SK-N-SH treated with all-trans-retinoic acid at 6 μM for 48 hours (cell line): Measurements from ENCODE around the gene GCNT4.
"Not testable (repeated sequence)": the region's sequence is repeated elsewhere in the genome, so short reads cannot be mapped to it uniquely, and the experiment has no call there.

Experiments used
- ATAC-seq: fragments of 200-7000 bp; cut with Tn5 transposase; 3 replicates; pipeline ENCODE4 v1.9.1; 2020; ENCODE audit warnings: mild to moderate bottlenecking, moderate library complexity
- ARNTL ChIP-seq: fragments of 450-650 bp; formaldehyde crosslinking; IDR thresholded peaks from 2 replicates; pipeline ENCODE4 v1.5.0; 2020; ENCODE audit warnings: low read depth, mild to moderate bottlenecking, moderate library complexity, borderline replicate concordance
- BACH2 ChIP-seq: fragments of 250-450 bp; sonication (Bioruptor Pico); IDR thresholded peaks from 2 replicates; pipeline ENCODE4 v1.9.0; 2021; ENCODE audit warnings: mild to moderate bottlenecking, borderline replicate concordance
- CREB5 ChIP-seq: fragments of 250-450 bp; sonication (Bioruptor Pico); IDR thresholded peaks from 2 replicates; pipeline ENCODE4 v1.5.1; 2020; ENCODE audit warnings: low read depth, mild to moderate bottlenecking, moderate library complexity
- CSDC2 ChIP-seq: fragments of 250-450 bp; sonication (Bioruptor Pico); IDR thresholded peaks from 2 replicates; pipeline ENCODE4 v1.5.0; 2020; ENCODE audit warnings: mild to moderate bottlenecking, moderate library complexity
- CSRNP3 ChIP-seq: fragments of 250-450 bp; sonication (Bioruptor Pico); IDR thresholded peaks from 2 replicates; pipeline ENCODE4 v1.5.1; 2021; ENCODE audit warnings: mild to moderate bottlenecking, moderate library complexity
- ESRRG ChIP-seq: fragments of 250-450 bp; sonication (Bioruptor Pico); IDR thresholded peaks from 2 replicates; pipeline ENCODE4 v1.6.1; 2021; ENCODE audit warnings: mild to moderate bottlenecking
- GLIS3 ChIP-seq: fragments of 250-450 bp; sonication (Bioruptor Pico); IDR thresholded peaks from 2 replicates; pipeline ENCODE4 v1.5.0; 2020; ENCODE audit warnings: mild to moderate bottlenecking, moderate library complexity
- OSR1 ChIP-seq: fragments of 250-450 bp; sonication (Bioruptor Pico); IDR thresholded peaks from 2 replicates; pipeline ENCODE4 v1.8.0; 2022; ENCODE audit warnings: moderate library complexity, mild to moderate bottlenecking, inconsistent platforms
- PATZ1 ChIP-seq: fragments of 250-450 bp; sonication (Bioruptor Pico); IDR thresholded peaks from 2 replicates; pipeline ENCODE4 v1.8.0; 2020; ENCODE audit warnings: mild to moderate bottlenecking, moderate library complexity, borderline replicate concordance
- POU6F1 ChIP-seq: fragments of 250-450 bp; sonication (Bioruptor Pico); IDR thresholded peaks from 2 replicates; pipeline ENCODE4 v1.8.0; 2021; ENCODE audit warnings: low read depth, mild to moderate bottlenecking, moderate library complexity, borderline replicate concordance
- PPARA ChIP-seq: fragments of 250-450 bp; sonication (Bioruptor Pico); IDR thresholded peaks from 2 replicates; pipeline ENCODE4 v1.5.0; 2020; ENCODE audit warnings: mild to moderate bottlenecking, borderline replicate concordance
- SNAI2 ChIP-seq: fragments of 250-450 bp; sonication (Bioruptor Pico); IDR thresholded peaks from 2 replicates; pipeline ENCODE4 v1.5.0; 2020; ENCODE audit warnings: mild to moderate bottlenecking, moderate library complexity
- TCF4 ChIP-seq: fragments of 250-450 bp; sonication (Bioruptor Pico); IDR thresholded peaks from 2 replicates; pipeline ENCODE4 v1.8.0; 2021; ENCODE audit warnings: mild to moderate bottlenecking, moderate library complexity, borderline replicate concordance
- TSHZ2 ChIP-seq: fragments of 250-450 bp; sonication (Bioruptor Pico); IDR thresholded peaks from 2 replicates; pipeline ENCODE4 v1.5.0; 2020; ENCODE audit warnings: mild to moderate bottlenecking, moderate library complexity
- ZC3H10 ChIP-seq: fragments of 250-450 bp; sonication (Bioruptor Pico); IDR thresholded peaks from 2 replicates; pipeline ENCODE4 v1.5.1; 2021; ENCODE audit warnings: mild to moderate bottlenecking, moderate library complexity
- ZFP3 ChIP-seq: fragments of 250-450 bp; sonication (Bioruptor Pico); IDR thresholded peaks from 2 replicates; pipeline ENCODE4 v1.5.0; 2020; ENCODE audit warnings: mild to moderate bottlenecking, moderate library complexity
- ZFP30 ChIP-seq: fragments of 450-650 bp; formaldehyde crosslinking; IDR thresholded peaks from 2 replicates; pipeline ENCODE4 v1.5.0; 2022; ENCODE audit warnings: mild to moderate bottlenecking, moderate library complexity
- ZNF70 ChIP-seq: fragments of 450-650 bp; formaldehyde crosslinking; IDR thresholded peaks from 2 replicates; pipeline ENCODE4 v1.5.0; 2020; ENCODE audit warnings: mild to moderate bottlenecking, moderate library complexity
- ZNF8 ChIP-seq: fragments of 450-650 bp; formaldehyde crosslinking; IDR thresholded peaks from 2 replicates; pipeline ENCODE4 v1.5.0; 2020; ENCODE audit warnings: mild to moderate bottlenecking, moderate library complexity

The GCNT4 gene

GRCh38 chr5:75089137-75089536 lies 36.8 kb upstream of the GCNT4 start:
- no peak for ATAC-seq
- no peak for TF ChIP-seq PPARA
- no peak for TF ChIP-seq BACH2 (CRISPR knock-in tag)
- TF ChIP-seq ARNTL (CRISPR knock-in tag) = no peak
- no peak for TF ChIP-seq SNAI2
- no peak for TF ChIP-seq ZFP30 (CRISPR knock-in tag)
- TF ChIP-seq ESRRG (CRISPR knock-in tag) = no peak
- no peak for TF ChIP-seq CREB5
- no peak for TF ChIP-seq TCF4 (CRISPR knock-in tag)
- no peak for TF ChIP-seq CSDC2 (CRISPR knock-in tag)
- TF ChIP-seq ZNF70 (CRISPR knock-in tag) = no peak
- TF ChIP-seq OSR1 = no peak
- TF ChIP-seq ZNF8 (CRISPR knock-in tag) = no peak
- no peak for TF ChIP-seq GLIS3 (CRISPR knock-in tag)
- no peak for TF ChIP-seq ZFP3 (CRISPR knock-in tag)
- TF ChIP-seq POU6F1 (CRISPR knock-in tag) = no peak
- no peak for TF ChIP-seq ZC3H10 (CRISPR knock-in tag)

- ATAC-seq = no peak
- TF ChIP-seq CSDC2 (CRISPR knock-in tag) (no peak), PATZ1 (CRISPR knock-in tag) (no peak), TCF4 (CRISPR knock-in tag) (no peak), ZFP30 (CRISPR knock-in tag) (no peak), ZNF8 (CRISPR knock-in tag) (no peak), CSRNP3 (no peak), ZNF70 (CRISPR knock-in tag) (no peak), GLIS3 (CRISPR knock-in tag) (no peak), TSHZ2 (CRISPR knock-in tag) (no peak), ZC3H10 (CRISPR knock-in tag) (no peak), ZFP3 (CRISPR knock-in tag) (no peak), POU6F1 (CRISPR knock-in tag) (no peak)
Measured at GRCh38 chr5:75088648-75089047, 36.3 kb upstream of the GCNT4 start.

- ATAC-seq = no peak
- TF ChIP-seq ZNF8 (CRISPR knock-in tag) (no peak), CSRNP3 (no peak), TCF4 (CRISPR knock-in tag) (no peak)
Measured at GRCh38 chr5:75081510-75081909, 29.2 kb upstream of the GCNT4 start.

GRCh38 chr5:75079346-75079745 lies 27.0 kb upstream of the GCNT4 start:
- not testable (repeated sequence) for ATAC-seq
